CD4-positive, alpha-beta T cell (primary cell): ENCODE data around the gene SLC47A2. TPM values are rescaled to one million over a fixed set of nuclear protein-coding genes. Genes with fewer than 3 reads are reported as not detected.

Experiments
- ATAC-seq: fragments of 200-7000 bp; cut with Tn5 transposase; one replicate; pipeline ENCODE4 v1.10.0; 2022; ENCODE audit warnings: mild to moderate bottlenecking; ENCODE audit not compliant: poor library complexity
- CTCF ChIA-PET: fragments of 350-600 bp; sonication (Branson Sonifier 250); formaldehyde crosslinking; loops from one replicate; lab custom pipeline; 2021; ENCODE audit warnings: antibody characterized with exemption, inconsistent platforms; lab: Charles Lee
- POLR2A ChIA-PET: fragments of 350-600 bp; sonication (Branson Sonifier 250); formaldehyde crosslinking; loops from one replicate; lab custom pipeline; 2021; ENCODE audit warnings: antibody characterized with exemption, inconsistent platforms; lab: Charles Lee
- DNase-seq, 14 experiments: peaks; one replicate each; pipeline ENCODE4 v3.0.0-alpha.2; 2013 to 2020; ENCODE audit warnings: mixed read lengths in 2 of 14
- H3K27ac ChIP-seq, 2 donors: one replicate each; pipeline versions ENCODE4 v1.5.1 to v1.7.0; 2013; ENCODE audit warnings: low read length in 2 of 2, low read depth in 1 of 2, mild to moderate bottlenecking in 1 of 2
- H3K27me3 ChIP-seq, 2 experiments: 1 replicate in 1 of 2; 2 replicates in 1 of 2; pipeline versions ENCODE4 v1.6.1 to v1.7.0; 2013; ENCODE audit warnings: low read length in 2 of 2, control low read depth in 1 of 2, mild to moderate bottlenecking in 1 of 2, moderate library complexity in 1 of 2; ENCODE audit not compliant: insufficient read depth in 2 of 2, control insufficient read depth in 1 of 2
- H3K36me3 ChIP-seq: one replicate; pipeline ENCODE4 v1.6.1; 2013; ENCODE audit warnings: low read length, control low read depth; ENCODE audit not compliant: insufficient read depth
- H3K4me1 ChIP-seq: one replicate; pipeline ENCODE4 v1.6.1; 2013; ENCODE audit warnings: low read length, control low read depth; ENCODE audit not compliant: insufficient read depth
- H3K4me3 ChIP-seq: one replicate; pipeline ENCODE4 v1.5.1; 2013; ENCODE audit warnings: mild to moderate bottlenecking, low read length, moderate library complexity
- H3K9me3 ChIP-seq, 2 experiments: 1 replicate in 1 of 2; 2 replicates in 1 of 2; pipeline versions ENCODE4 v1.6.1 to v1.7.0; 2013; ENCODE audit warnings: low read length in 2 of 2, mild to moderate bottlenecking in 2 of 2, control low read depth in 1 of 2, moderate library complexity in 1 of 2; ENCODE audit not compliant: control insufficient read depth in 1 of 2, insufficient read depth in 1 of 2
- H3K27ac Mint-ChIP-seq: one replicate; pipeline ENCODE4 v1.8.0; 2020; ENCODE audit warnings: mixed read lengths
- H3K27me3 Mint-ChIP-seq: one replicate; pipeline ENCODE4 v1.8.0; 2021; ENCODE audit warnings: mixed read lengths
- H3K36me3 Mint-ChIP-seq: one replicate; pipeline ENCODE4 v1.8.0; 2021; ENCODE audit warnings: low read depth, mixed read lengths
- H3K4me1 Mint-ChIP-seq: one replicate; pipeline ENCODE4 v1.8.0; 2021; ENCODE audit warnings: low read depth, mixed read lengths
- H3K4me3 Mint-ChIP-seq: one replicate; pipeline ENCODE4 v1.8.0; 2020; ENCODE audit warnings: mild to moderate bottlenecking, mixed read lengths
- H3K9me3 Mint-ChIP-seq: one replicate; pipeline ENCODE4 v1.8.0; 2020; ENCODE audit warnings: mixed read lengths
- CTCF ChIP-seq: fragments of 200-600 bp; IDR thresholded peaks from one replicate; pipeline ENCODE4 v1.8.0; 2022; ENCODE audit warnings: antibody characterized with exemption, mild to moderate bottlenecking
- intact Hi-C, 2 experiments: fragments of 100-400 bp; cut with DNase I in 1 of 2; cut with micrococcal nuclease in 1 of 2; formaldehyde crosslinking; loops; one replicate each; pipeline versions ENCODE4 v1.15.1 to v1.9.0; 2023 to 2025; cut with DNase I, micrococcal nuclease
- total RNA-seq, 174 experiments: library from RNA in 2 of 174; stranded (reverse) in 2 of 174; gene quantifications; one replicate each; pipeline ENCODE4 v1.2.3 and lab custom pipeline; 2021 to 2026

Gene SLC47A2
- total RNA-seq, 2 experiments from 2014 or later, result not detected

GRCh38 chr17:19759568-19760549 is 43.5 kb upstream of the SLC47A2 start:
- no peak for TF ChIP-seq CTCF
- intact Hi-C loops, result loop anchor here in 1 of 2 experiments (5.0 kb wide), 1 partner anchor 113 kb away; the partner anchor contains the start of gene ALDH3A2
- DNase-seq, result no peak

GRCh38 chr17:19757536-19758180 is 41.3 kb upstream of the SLC47A2 start:
- ChIA-PET CTCF (no interaction called here), POLR2A (no interaction called here)
- DNase-seq (no peak), ATAC-seq (no peak)
- no peaks in the 10 kb centered on the region for H3K36me3 ChIP-seq
- H3K9me3 ChIP-seq, result no peaks in the 10 kb centered on the region
- no peaks in the 10 kb centered on the region for H3K36me3 Mint-ChIP-seq
- H3K4me1 ChIP-seq, result peaks cover 4% of the 10 kb centered on the region
- no peak overlapping the region for H3K4me3 Mint-ChIP-seq
- H3K27me3 Mint-ChIP-seq, result peaks cover 14% of the 10 kb centered on the region
- H3K4me3 ChIP-seq, result no peak overlapping the region
- intact Hi-C loops, result no loop called here
- no peak overlapping the region for H3K27ac ChIP-seq
- no peaks in the 10 kb centered on the region for H3K9me3 Mint-ChIP-seq
- peaks cover 0 to 5% of the 10 kb centered on the region in 2 experiments for H3K27me3 ChIP-seq
- H3K4me1 Mint-ChIP-seq, result peaks cover 2% of the 10 kb centered on the region
- TF ChIP-seq CTCF, result no peak
- H3K27ac Mint-ChIP-seq, result no peak overlapping the region

More at GRCh38 chr17:19759568-19760549, 43.5 kb upstream of the SLC47A2 start:
- no peak overlapping the region for H3K4me3 ChIP-seq
- H3K4me1 Mint-ChIP-seq, result peaks cover 6% of the 10 kb centered on the region
- no peaks in the 10 kb centered on the region for H3K9me3 Mint-ChIP-seq
- H3K4me3 Mint-ChIP-seq, result no peak overlapping the region
- no peak for ATAC-seq
- peaks cover 4% of the 10 kb centered on the region for H3K4me1 ChIP-seq
- H3K27me3 Mint-ChIP-seq, result peaks cover 8% of the 10 kb centered on the region
- ChIA-PET CTCF (interaction anchor here (1.3 kb wide), 1 partner anchor 15 kb away, joined by 5 read pairs; no protein-coding TSS in a partner anchor), POLR2A (no interaction called here)
- no peak overlapping the region for H3K27ac ChIP-seq
- no peak overlapping the region for H3K27ac Mint-ChIP-seq
- peaks cover 0 to 5% of the 10 kb centered on the region in 2 experiments for H3K27me3 ChIP-seq
- H3K36me3 Mint-ChIP-seq, result no peaks in the 10 kb centered on the region
- no peaks in the 10 kb centered on the region for H3K36me3 ChIP-seq
- no peaks in the 10 kb centered on the region for H3K9me3 ChIP-seq

GRCh38 chr17:19756546-19756945 is 40.2 kb upstream of the SLC47A2 start:
- no peak for DNase-seq
- POLR2A ChIA-PET, result interaction anchor here (1.1 kb wide), 1 partner anchor 15 kb away, joined by 3 read pairs; no protein-coding TSS in a partner anchor
- intact Hi-C loops, result no loop called here
- no peaks in the 10 kb centered on the region for H3K36me3 ChIP-seq
- H3K4me1 Mint-ChIP-seq, result no peaks in the 10 kb centered on the region
- H3K27me3 Mint-ChIP-seq, result peaks cover 14% of the 10 kb centered on the region
- H3K9me3 Mint-ChIP-seq, result no peaks in the 10 kb centered on the region
- no peak overlapping the region for H3K27ac Mint-ChIP-seq
- H3K9me3 ChIP-seq, result no peaks in the 10 kb centered on the region
- CTCF ChIA-PET, result interaction anchor here (2.0 kb wide), 1 partner anchor 12 kb away, joined by 6 read pairs; no protein-coding TSS in a partner anchor
- H3K4me3 Mint-ChIP-seq, result no peak overlapping the region
- no peak overlapping the region for H3K27ac ChIP-seq
- no peak overlapping the region for H3K4me3 ChIP-seq
- no peaks in the 10 kb centered on the region for H3K4me1 ChIP-seq
- no peak for TF ChIP-seq CTCF
- no peak for ATAC-seq
- no peaks in the 10 kb centered on the region for H3K36me3 Mint-ChIP-seq
- peaks cover 0 to 5% of the 10 kb centered on the region in 2 experiments for H3K27me3 ChIP-seq
